Measurements from ENCODE around the gene C1QTNF1.

GRCh38 chr17:78991017-78991738, 32.8 kb upstream of the C1QTNF1 start:
- TF ChIP-seq PATZ1 (CRISPR knock-in tag; IDR thresholded peaks at IDR 0.05; ENCODE audit: borderline replicate concordance) (no peak), TSHZ2 (CRISPR knock-in tag; IDR thresholded peaks at IDR 0.05) (no peak), ZFP30 (CRISPR knock-in tag; IDR thresholded peaks at IDR 0.05) (no peak)

Measured in SK-N-SH treated with all-trans-retinoic acid at 6 μM for 48 hours (cell line).